MM.1S (cell line): ENCODE data around the gene LARP1B.
A peak's percentile ranks its signal among the peaks of the same experiment; 100 is the strongest.
"Not testable (repeated sequence)": the region's sequence is repeated elsewhere in the genome, so short reads cannot be mapped to it uniquely, and the experiment has no call there.

Experiments used
- DNase-seq: peaks from one replicate; pipeline ENCODE4 v3.0.0-alpha.2; 2015
- H2AFZ ChIP-seq: fragments of 300-600 bp; sonication (generic); 2 replicates; pipeline ENCODE4 v1.6.0; 2016; ENCODE audit warnings: antibody characterized with exemption, low read length
- H3F3A ChIP-seq: fragments of 300-600 bp; sonication (generic); 2 replicates; pipeline ENCODE4 v1.6.1; 2016; ENCODE audit warnings: mild to moderate bottlenecking, antibody characterized with exemption, low read length, moderate library complexity, mixed read lengths; ENCODE audit not compliant: insufficient read depth
- H3K27ac ChIP-seq: fragments of 300-600 bp; sonication (generic); 2 replicates; pipeline ENCODE4 v1.5.1; 2016; ENCODE audit warnings: mild to moderate bottlenecking, low read length
- H3K27me3 ChIP-seq: fragments of 300-600 bp; sonication (generic); replicated peaks from 2 replicates; pipeline ENCODE4 v1.6.0; 2016; ENCODE audit warnings: low read length; ENCODE audit not compliant: insufficient read depth
- H3K36me3 ChIP-seq: fragments of 300-600 bp; sonication (generic); replicated peaks from 2 replicates; pipeline ENCODE4 v1.6.1; 2016; ENCODE audit warnings: mild to moderate bottlenecking, low read length, mixed read lengths; ENCODE audit not compliant: insufficient read depth
- H3K4me1 ChIP-seq: fragments of 300-600 bp; sonication (generic); 2 replicates; pipeline ENCODE4 v1.6.1; 2016; ENCODE audit warnings: low read length, mixed read lengths
- H3K4me2 ChIP-seq: fragments of 300-600 bp; sonication (generic); 2 replicates; pipeline ENCODE4 v1.6.0; 2016; ENCODE audit warnings: low read depth, low read length
- H3K4me3 ChIP-seq: fragments of 300-600 bp; sonication (generic); 2 replicates; pipeline ENCODE4 v1.5.1; 2016; ENCODE audit warnings: low read length, mixed read lengths
- H3K79me2 ChIP-seq: fragments of 300-600 bp; sonication (generic); 2 replicates; pipeline ENCODE4 v1.6.1; 2016; ENCODE audit warnings: mixed run types, low read length, mixed read lengths
- H3K9ac ChIP-seq: fragments of 300-600 bp; sonication (generic); 2 replicates; pipeline ENCODE4 v1.6.1; 2016; ENCODE audit warnings: low read length, mixed read lengths
- H3K9me2 ChIP-seq: fragments of 300-600 bp; sonication (generic); replicated peaks from 2 replicates; pipeline ENCODE4 v1.6.1; 2016; ENCODE audit warnings: mild to moderate bottlenecking, low read length, mixed read lengths; ENCODE audit not compliant: insufficient read depth
- H3K9me3 ChIP-seq: fragments of 300-600 bp; sonication (generic); replicated peaks from 2 replicates; pipeline ENCODE4 v1.6.1; 2016; ENCODE audit warnings: mild to moderate bottlenecking, low read length, mixed read lengths; ENCODE audit not compliant: insufficient read depth
- H4K20me1 ChIP-seq: fragments of 300-600 bp; sonication (generic); 2 replicates; pipeline ENCODE4 v1.6.1; 2016; ENCODE audit warnings: mild to moderate bottlenecking, low read length, moderate library complexity, mixed read lengths; ENCODE audit not compliant: insufficient read depth
- EZH2 ChIP-seq: fragments of 300-600 bp; sonication (generic); optimal IDR thresholded peaks from 2 replicates; pipeline ENCODE3; 2017; ENCODE audit warnings: low read depth, mild to moderate bottlenecking, antibody characterized with exemption, low read length, mixed read lengths
- EZH2phosphoT487 ChIP-seq: fragments of 300-600 bp; sonication (generic); IDR thresholded peaks from 2 replicates; pipeline ENCODE4 v1.6.1; 2018; ENCODE audit warnings: antibody characterized with exemption, low read length
- TF ChIP-seq, protein P1 (sequence below): fragments of 300-600 bp; sonication (generic); IDR thresholded peaks from 2 replicates; pipeline ENCODE4 v1.5.1; 2016; ENCODE audit warnings: antibody characterized with exemption, low read length, mixed read lengths

LARP1B gene

DNA sequence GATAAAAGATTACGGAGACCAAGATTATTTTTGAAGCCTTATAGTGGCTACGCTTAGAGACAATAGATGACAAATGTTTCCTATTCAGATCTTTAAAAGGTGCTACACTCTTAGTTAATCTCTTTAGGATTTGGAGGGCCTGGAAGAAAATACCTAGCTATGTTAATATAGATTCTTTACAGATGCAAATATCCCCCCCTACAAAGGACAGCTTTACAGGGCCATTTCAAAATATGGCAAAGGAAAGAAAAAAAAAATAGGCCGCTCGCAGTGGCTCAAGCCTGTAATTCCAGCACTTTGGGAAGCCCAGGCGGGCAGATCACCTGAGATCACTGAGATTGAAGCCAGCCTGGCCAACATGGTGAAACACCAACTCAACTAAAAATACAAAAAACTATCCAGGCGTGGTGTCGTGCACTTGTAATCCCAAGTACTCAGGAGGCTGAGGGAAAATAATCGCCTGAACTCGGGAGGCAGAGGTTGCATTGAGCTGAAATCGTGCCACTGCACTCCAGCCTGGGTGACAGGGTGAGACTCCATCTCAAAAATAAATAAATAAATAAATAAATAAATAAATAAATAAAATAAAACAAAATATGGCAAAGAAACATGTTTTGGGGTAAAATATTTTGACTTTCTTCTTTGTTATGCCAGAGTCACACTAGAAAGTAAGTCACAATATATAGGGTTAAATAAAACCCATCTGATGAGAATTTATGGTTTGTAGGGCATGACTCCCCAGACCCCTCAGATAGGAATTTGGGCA is 5.5 kb upstream of the LARP1B start:
- H3K27me3 ChIP-seq, H3K27ac ChIP-seq, H3K4me2 ChIP-seq, H3K9me2 ChIP-seq, H4K20me1 ChIP-seq, H3K79me2 ChIP-seq, H3K9ac ChIP-seq, H2AFZ ChIP-seq, H3K4me1 ChIP-seq, H3K36me3 ChIP-seq, H3F3A ChIP-seq, H3K9me3 ChIP-seq, DNase-seq, H3K4me3 ChIP-seq: not testable (repeated sequence)

GRCh38 chr4:128056396-128056795 is 4.7 kb upstream of the LARP1B start:
- Histone ChIP-seq H3K36me3 (no peaks in the 10 kb centered on the region), H3K9me3 (no peaks in the 10 kb centered on the region), H3K27ac (no peak overlapping the region), H3F3A (peaks cover 6% of the 10 kb centered on the region), H3K9me2 (no peaks in the 10 kb centered on the region), H3K4me1 (0 out of 2 replicates have a peak, but pooled peaks cover 2% of the 10 kb centered on the region), H3K27me3 (no peaks in the 10 kb centered on the region), H3K4me3 (no peak overlapping the region), H2AFZ (no peak overlapping the region), H4K20me1 (no peaks in the 10 kb centered on the region), H3K4me2 (no peak overlapping the region), H3K9ac (no peak overlapping the region), H3K79me2 (no peaks in the 10 kb centered on the region)
- TF ChIP-seq, protein P1, sequence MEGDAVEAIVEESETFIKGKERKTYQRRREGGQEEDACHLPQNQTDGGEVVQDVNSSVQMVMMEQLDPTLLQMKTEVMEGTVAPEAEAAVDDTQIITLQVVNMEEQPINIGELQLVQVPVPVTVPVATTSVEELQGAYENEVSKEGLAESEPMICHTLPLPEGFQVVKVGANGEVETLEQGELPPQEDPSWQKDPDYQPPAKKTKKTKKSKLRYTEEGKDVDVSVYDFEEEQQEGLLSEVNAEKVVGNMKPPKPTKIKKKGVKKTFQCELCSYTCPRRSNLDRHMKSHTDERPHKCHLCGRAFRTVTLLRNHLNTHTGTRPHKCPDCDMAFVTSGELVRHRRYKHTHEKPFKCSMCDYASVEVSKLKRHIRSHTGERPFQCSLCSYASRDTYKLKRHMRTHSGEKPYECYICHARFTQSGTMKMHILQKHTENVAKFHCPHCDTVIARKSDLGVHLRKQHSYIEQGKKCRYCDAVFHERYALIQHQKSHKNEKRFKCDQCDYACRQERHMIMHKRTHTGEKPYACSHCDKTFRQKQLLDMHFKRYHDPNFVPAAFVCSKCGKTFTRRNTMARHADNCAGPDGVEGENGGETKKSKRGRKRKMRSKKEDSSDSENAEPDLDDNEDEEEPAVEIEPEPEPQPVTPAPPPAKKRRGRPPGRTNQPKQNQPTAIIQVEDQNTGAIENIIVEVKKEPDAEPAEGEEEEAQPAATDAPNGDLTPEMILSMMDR, result no peak
- no peak for TF ChIP-seq EZH2
- TF ChIP-seq EZH2phosphoT487, result no peak
- DNase-seq, result no peak

- Histone ChIP-seq H4K20me1 (no peaks in the 10 kb centered on the region), H3K4me1 (0 out of 2 replicates have a peak, but pooled peaks cover 2% of the 10 kb centered on the region), H3K4me3 (peak overlapping the region; percentile 57), H3K9me2 (no peaks in the 10 kb centered on the region), H3K79me2 (peaks cover 34% of the 10 kb centered on the region), H2AFZ (peak overlapping the region; percentile 47), H3K9ac (peak overlapping the region; percentile 96), H3K9me3 (no peaks in the 10 kb centered on the region), H3K27ac (peak overlapping the region; percentile 95; the same call in 1 of the 2 replicates), H3K36me3 (no peaks in the 10 kb centered on the region), H3K4me2 (peak overlapping the region; percentile 85), H3F3A (peaks cover 14% of the 10 kb centered on the region), H3K27me3 (no peaks in the 10 kb centered on the region)
- TF ChIP-seq EZH2, result no peak
- TF ChIP-seq, protein P1, result no peak
- no peak for TF ChIP-seq EZH2phosphoT487
- peak; percentile 21 for DNase-seq
These were observed 902 bp upstream of the LARP1B start for GRCh38 chr4:128060121-128060698.
